Body of pancreas (tissue), 4 donors: ENCODE measurements around the gene SLC28A3. TPM values are rescaled to one million over a fixed set of nuclear protein-coding genes. Genes with fewer than 3 reads are reported as not detected.
"Not testable (repeated sequence)": the region's sequence is repeated elsewhere in the genome, so short reads cannot be mapped to it uniquely, and the experiment has no call there.

Experiments used
- ATAC-seq: fragments of 150-250 bp; one replicate; pipeline ENCODE4 v1.9.1; 2016
- DNase-seq, 4 donors: peaks; one replicate each; pipeline ENCODE4 v3.0.0-alpha.2; 2019
- H3K27ac ChIP-seq, 4 donors: fragments of 200-600 bp; sonication (generic); 1 replicate in 3 of 4; 2 replicates in 1 of 4; pipeline versions ENCODE4 v1.5.1 to v1.6.1; 2016 to 2019; ENCODE audit warnings: mild to moderate bottlenecking in 1 of 4, mixed read lengths in 1 of 4, moderate library complexity in 1 of 4
- H3K27me3 ChIP-seq, 2 donors: fragments of 200-600 bp; sonication (generic); one replicate each; pipeline ENCODE4 v1.6.0; 2016; ENCODE audit warnings: mild to moderate bottlenecking in 1 of 2
- H3K36me3 ChIP-seq, 2 donors: fragments of 200-600 bp; sonication (generic); replicated peaks in 1 of 2; 2 replicates each; pipeline ENCODE4 v1.5.1; 2016; ENCODE audit warnings: low read depth in 2 of 2; ENCODE audit not compliant: insufficient read depth in 1 of 2
- H3K4me1 ChIP-seq: fragments of 200-600 bp; sonication (generic); one replicate; pipeline ENCODE4 v1.6.0; 2016
- H3K4me3 ChIP-seq, 2 donors: fragments of 200-600 bp; sonication (generic); 1 replicate in 1 of 2; 2 replicates in 1 of 2; pipeline ENCODE4 v1.5.1; 2016 to 2019
- H3K9me3 ChIP-seq, 3 donors: fragments of 200-600 bp; sonication (generic); 1 replicate in 2 of 3; 2 replicates in 1 of 3; pipeline ENCODE4 v1.5.1; 2016
- CTCF ChIP-seq, 7 experiments: fragments of 450-650 bp in 4 of 7; fragments of 200-600 bp in 3 of 7; sonication (generic) in 3 of 7; IDR thresholded peaks; one replicate each; pipeline ENCODE4 v1.5.1; 2016 to 2019; ENCODE audit warnings: antibody characterized with exemption in 7 of 7
- POLR2A ChIP-seq, 3 donors: fragments of 450-650 bp; IDR thresholded peaks; one replicate each; pipeline ENCODE4 v1.6.1; 2016; ENCODE audit warnings: antibody characterized with exemption in 3 of 3, mild to moderate bottlenecking in 2 of 3
- WGBS, 2 donors: methylation state at CpG; one replicate each; pipeline ENCODE4 v1.1.5; 2017; 5-methylcytosine and 5-hydroxymethylcytosine counted together
- intact Hi-C: fragments of 100-400 bp; cut with DNase I; formaldehyde crosslinking; loops from one replicate; pipeline ENCODE4 v1.15.1; 2023
- total RNA-seq, 2 donors: library from RNA; depleted of rRNA; stranded (reverse); fragments of >200 nt; gene quantifications; one replicate each; pipeline ENCODE4 v1.1.0, GENCODE V29; 2016

The SLC28A3 gene
- total RNA-seq, 2 donors from 2014 or later: 4.3 to 8.0 TPM

DNA sequence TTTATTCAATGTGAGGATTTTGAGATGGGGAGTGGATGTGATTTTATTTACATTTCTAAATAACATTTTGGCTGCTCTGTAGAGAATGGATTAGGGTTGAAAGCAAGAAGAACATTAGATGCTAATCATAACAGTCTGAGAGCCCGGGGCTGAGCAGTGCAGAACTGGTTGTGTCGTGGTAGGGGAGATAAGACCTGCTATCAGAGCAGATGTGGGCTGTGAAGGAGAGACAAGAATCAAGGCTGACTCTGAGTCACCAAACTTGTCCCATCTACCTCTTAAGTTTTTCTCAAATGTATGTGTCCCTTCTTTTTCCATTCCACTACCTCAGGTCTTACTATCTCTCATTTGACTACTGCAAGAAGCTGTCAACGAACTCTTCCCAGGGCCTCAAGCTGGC lies 35.4 kb upstream of the SLC28A3 start:
- H3K4me1 ChIP-seq: no peaks in the 10 kb centered on the region
- WGBS, 2 donors: 63 to 68% methylated on average over 3 of the region's 3 CpGs
- H3K4me3 ChIP-seq: no peak overlapping the region
- ATAC-seq (no peak), DNase-seq (no peak)
- H3K9me3 ChIP-seq: no peaks in the 10 kb centered on the region
- H3K36me3 ChIP-seq: no peaks in the 10 kb centered on the region
- TF ChIP-seq CTCF (IDR thresholded peaks at IDR 0.05): no peak
- no peak for TF ChIP-seq POLR2A (IDR thresholded peaks at IDR 0.05)
- intact Hi-C loops: no loop called here
- H3K27ac ChIP-seq: no peak overlapping the region
- H3K27me3 ChIP-seq: no peaks in the 10 kb centered on the region

- H3K27ac ChIP-seq: peak overlapping the region in 3 of 4 donors; percentile 3 to 57 (median 24)
- no peaks in the 10 kb centered on the region for H3K9me3 ChIP-seq
- 26 to 30% methylated on average over 2 of the region's 2 CpGs for WGBS, 2 donors
- H3K4me3 ChIP-seq: no peak overlapping the region
- no peaks in the 10 kb centered on the region for H3K27me3 ChIP-seq
- no peaks in the 10 kb centered on the region for H3K4me1 ChIP-seq
- H3K36me3 ChIP-seq: no peaks in the 10 kb centered on the region
- DNase-seq: no peak
- ATAC-seq: no peak
- TF ChIP-seq CTCF (IDR thresholded peaks at IDR 0.05) (no peak), POLR2A (IDR thresholded peaks at IDR 0.05) (no peak)
- intact Hi-C loops: no loop called here
Measured at GRCh38 chr9:84374516-84374915, 34.0 kb upstream of the SLC28A3 start.

GRCh38 chr9:84374013-84374412 lies 33.5 kb upstream of the SLC28A3 start:
- H3K27ac ChIP-seq: peak overlapping the region in 3 of 4 donors; percentile 3 to 57 (median 24)
- no peaks in the 10 kb centered on the region for H3K27me3 ChIP-seq
- H3K4me1 ChIP-seq: no peaks in the 10 kb centered on the region
- 11 to 16% methylated on average over 4 of the region's 4 CpGs for WGBS, 2 donors
- TF ChIP-seq POLR2A (IDR thresholded peaks at IDR 0.05) (no peak), CTCF (IDR thresholded peaks at IDR 0.05) (no peak)
- DNase-seq (peak in 1 of 4 donors; percentile 28), ATAC-seq (peak; percentile 68)
- intact Hi-C loops: no loop called here
- no peaks in the 10 kb centered on the region for H3K9me3 ChIP-seq
- H3K4me3 ChIP-seq: no peak overlapping the region
- no peaks in the 10 kb centered on the region for H3K36me3 ChIP-seq

DNA sequence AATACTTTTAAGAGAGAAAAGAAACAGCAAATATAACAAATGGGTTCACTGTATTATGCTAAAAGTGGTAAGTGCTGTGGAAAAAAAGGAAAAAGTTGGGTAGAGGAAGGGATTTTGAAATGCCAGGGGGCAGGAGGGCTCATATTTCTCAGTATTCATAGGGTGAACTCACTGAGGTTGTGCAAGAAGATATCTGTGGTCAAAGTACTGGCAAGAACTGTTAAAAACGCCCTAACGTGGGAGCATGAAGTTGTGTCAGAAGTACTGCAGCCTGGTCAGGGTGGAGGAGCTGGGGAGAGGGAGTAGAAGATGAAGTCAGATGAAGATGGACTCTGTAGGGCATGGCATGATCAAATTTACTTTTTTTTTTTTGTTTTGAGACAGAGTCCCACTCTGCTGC lies 31.2 kb upstream of the SLC28A3 start:
- Histone ChIP-seq H3K9me3 (no peaks in the 10 kb centered on the region), H3K27ac (no peak overlapping the region), H3K36me3 (no peaks in the 10 kb centered on the region), H3K4me3 (no peak overlapping the region), H3K4me1 (no peaks in the 10 kb centered on the region), H3K27me3 (no peaks in the 10 kb centered on the region)
- peak in 1 of 4 donors; percentile 52 for DNase-seq
- ATAC-seq: no peak
- intact Hi-C loops: no loop called here
- 37 to 51% methylated on average over 2 of the region's 2 CpGs for WGBS, 2 donors
- TF ChIP-seq CTCF (IDR thresholded peaks at IDR 0.05): no peak
- TF ChIP-seq POLR2A (IDR thresholded peaks at IDR 0.05): no peak

DNA sequence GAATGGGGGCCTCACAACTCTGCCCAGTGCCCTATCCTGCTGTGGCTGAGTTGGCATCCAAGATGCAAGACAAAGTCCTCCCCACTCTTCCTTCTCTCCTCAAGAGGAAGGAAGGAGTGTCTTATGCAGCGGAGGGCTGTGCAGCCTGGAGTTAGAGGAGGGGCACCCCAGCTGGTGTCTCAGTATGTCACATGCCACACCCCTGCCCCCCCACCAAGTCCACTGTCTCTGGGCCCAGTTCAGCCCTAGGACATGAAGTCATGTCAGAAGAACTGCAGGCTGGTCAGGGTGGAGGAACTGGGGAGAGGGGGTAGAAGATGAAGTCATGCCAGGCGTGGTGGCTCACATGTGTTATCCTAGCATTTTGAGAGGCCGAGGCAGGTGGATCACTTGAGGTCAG lies 28.0 kb upstream of the SLC28A3 start:
- DNase-seq (peak in 1 of 4 donors; percentile 16), ATAC-seq (no peak)
- intact Hi-C loops: no loop called here
- Histone ChIP-seq H3K4me3 (no peak overlapping the region), H3K4me1 (no peaks in the 10 kb centered on the region), H3K9me3 (no peaks in the 10 kb centered on the region), H3K27me3 (no peaks in the 10 kb centered on the region), H3K27ac (no peak overlapping the region), H3K36me3 (no peaks in the 10 kb centered on the region)
- TF ChIP-seq POLR2A (IDR thresholded peaks at IDR 0.05) (no peak), CTCF (IDR thresholded peaks at IDR 0.05) (no peak)
- 86% methylated on average over 3 of the region's 3 CpGs for WGBS, 2 donors

DNA sequence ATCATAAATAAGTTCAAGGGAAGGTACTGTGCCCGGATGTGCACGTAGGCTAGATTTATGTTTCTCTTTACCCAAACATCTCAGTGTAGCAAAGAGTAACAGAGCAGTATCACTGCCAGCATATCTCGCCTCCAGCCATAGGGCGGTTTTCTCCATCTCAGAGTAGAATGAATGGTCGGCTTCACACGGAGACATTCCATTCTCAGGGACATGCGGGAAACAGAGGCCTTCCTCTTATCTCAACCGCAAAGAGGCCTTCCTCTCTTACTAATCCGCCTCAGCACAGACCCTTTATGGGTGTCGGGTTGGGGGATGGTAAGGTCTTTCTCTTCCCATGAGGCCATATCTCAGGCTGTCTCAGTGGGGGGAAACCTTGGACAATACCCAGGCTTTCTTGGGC lies 27.2 kb upstream of the SLC28A3 start:
- DNase-seq, ATAC-seq: not testable (repeated sequence)

More for the DNA sequence above, 27.2 kb upstream of the SLC28A3 start:
- H3K9me3 ChIP-seq, H3K27ac ChIP-seq, H3K36me3 ChIP-seq, H3K4me1 ChIP-seq, H3K4me3 ChIP-seq, H3K27me3 ChIP-seq, intact Hi-C loops: not testable (repeated sequence)
- WGBS, 2 donors: 57 to 72% methylated on average over 10 of the region's 10 CpGs
